Choroid plexus epithelial cell (primary cell): Measurements from ENCODE around the gene CDH22.

Experiments
- DNase-seq: peaks from one replicate; pipeline ENCODE4 v3.0.0-alpha.2; 2010; ENCODE audit warnings: low read depth
- H3K4me3 ChIP-seq: 2 replicates; pipeline ENCODE4 v1.5.1; 2011; ENCODE audit warnings: low read depth, mild to moderate bottlenecking, control low read depth, low read length, moderate library complexity
- CTCF ChIP-seq: conservative IDR thresholded peaks from 2 replicates; pipeline ENCODE4 v1.5.1; 2011; ENCODE audit warnings: low read depth, mild to moderate bottlenecking, control low read depth, inconsistent platforms, low read length, moderate library complexity

The CDH22 gene

GRCh38 chr20:46334303-46334904, 26.1 kb upstream of the CDH22 start:
- no peak for DNase-seq
- H3K4me3 ChIP-seq = no peak overlapping the region
- no peak for TF ChIP-seq CTCF

GRCh38 chr20:46333161-46333991, 25.1 kb upstream of the CDH22 start:
- DNase-seq = no peak
- no peak for TF ChIP-seq CTCF
- no peak overlapping the region for H3K4me3 ChIP-seq

GRCh38 chr20:46332373-46333160, 24.3 kb upstream of the CDH22 start:
- no peak overlapping the region for H3K4me3 ChIP-seq
- no peak for TF ChIP-seq CTCF
- no peak for DNase-seq

- H3K4me3 ChIP-seq = no peak overlapping the region
- TF ChIP-seq CTCF = no peak
- DNase-seq = no peak
Measured at GRCh38 chr20:46331611-46332361, 23.5 kb upstream of the CDH22 start.

- H3K4me3 ChIP-seq = no peak overlapping the region
- DNase-seq = no peak
- TF ChIP-seq CTCF = no peak
Measured at GRCh38 chr20:46330831-46331371, 22.6 kb upstream of the CDH22 start.

- H3K4me3 ChIP-seq = no peak overlapping the region
- DNase-seq = no peak
- TF ChIP-seq CTCF = no peak
Measured at GRCh38 chr20:46330072-46330763, 21.9 kb upstream of the CDH22 start.
